HepG2 (cell line): ENCODE measurements around the gene C2. TPM values are rescaled to one million over a fixed set of nuclear protein-coding genes. Genes with fewer than 3 reads are reported as not detected.

ENCODE experiments used
- CHD2 ChIP-seq: IDR thresholded peaks from 2 replicates; pipeline ENCODE4 v1.6.1; 2011; ENCODE audit warnings: low read depth, low read length, improper control_type of control experiment
- DMAP1 ChIP-seq: IDR thresholded peaks from 2 replicates; pipeline ENCODE4 v1.6.1; 2016
- GABPB1 ChIP-seq: IDR thresholded peaks from 2 replicates; pipeline ENCODE4 v1.6.1; 2016; ENCODE audit warnings: mild to moderate bottlenecking, missing genetic modification reagents, moderate library complexity, missing compliant biosample characterization
- GATAD2A ChIP-seq: IDR thresholded peaks from 2 replicates; pipeline ENCODE4 v1.6.1; 2016
- HIVEP1 ChIP-seq: sonication (generic); formaldehyde crosslinking; IDR thresholded peaks from 2 replicates; pipeline ENCODE4 v1.4.0; 2020; ENCODE audit warnings: mild to moderate bottlenecking, missing genetic modification reagents
- KDM3A ChIP-seq: IDR thresholded peaks from 2 replicates; pipeline ENCODE4 v1.6.1; 2018; ENCODE audit warnings: low read depth, missing compliant biosample characterization
- NFRKB ChIP-seq: fragments of 450-650 bp; IDR thresholded peaks from 2 replicates; pipeline ENCODE4 v1.6.1; 2017
- RELA ChIP-seq: sonication (generic); formaldehyde crosslinking; IDR thresholded peaks from 2 replicates; pipeline ENCODE4 v1.4.0; 2020; ENCODE audit warnings: missing genetic modification reagents
- ZFP36 ChIP-seq: fragments of 150-350 bp; IDR thresholded peaks from 2 replicates; pipeline ENCODE4 v1.6.1; 2018; ENCODE audit warnings: borderline replicate concordance, low read length, low read depth; ENCODE audit not compliant: partially characterized antibody
- ZKSCAN1 ChIP-seq: fragments of 150-350 bp; IDR thresholded peaks from 2 replicates; pipeline ENCODE4 v1.6.1; 2014; ENCODE audit warnings: low read length
- ZNF180 ChIP-seq: sonication (generic); formaldehyde crosslinking; IDR thresholded peaks from 2 replicates; pipeline ENCODE4 v1.4.0; 2020; ENCODE audit warnings: low read depth, missing genetic modification reagents, borderline replicate concordance
- ZNF207 ChIP-seq: fragments of 450-650 bp; IDR thresholded peaks from 2 replicates; pipeline ENCODE4 v1.6.1; 2016; ENCODE audit warnings: antibody characterized with exemption, borderline replicate concordance
- ZNF563 ChIP-seq: sonication (generic); formaldehyde crosslinking; IDR thresholded peaks from 2 replicates; pipeline ENCODE4 v1.8.0; 2022; ENCODE audit warnings: mild to moderate bottlenecking, moderate library complexity, missing genetic modification reagents
- ZNF589 ChIP-seq: sonication (generic); formaldehyde crosslinking; conservative IDR thresholded peaks from 2 replicates; pipeline ENCODE4 v1.8.0; 2022; ENCODE audit warnings: mild to moderate bottlenecking, moderate library complexity, missing genetic modification reagents
- ZNF660 ChIP-seq: sonication (generic); formaldehyde crosslinking; IDR thresholded peaks from 2 replicates; pipeline ENCODE4 v1.5.1; 2020; ENCODE audit warnings: mild to moderate bottlenecking, low read depth, missing genetic modification reagents, borderline replicate concordance
- ZNF792 ChIP-seq: IDR thresholded peaks from 2 replicates; pipeline ENCODE4 v1.6.1; 2016
- ZSCAN12 ChIP-seq: sonication (generic); formaldehyde crosslinking; IDR thresholded peaks from 2 replicates; pipeline ENCODE4 v1.9.0; 2021; ENCODE audit warnings: mild to moderate bottlenecking, missing genetic modification reagents
- polyA plus RNA-seq, 8 experiments: library from polyadenylated mRNA; depleted of rRNA in 3 of 8; stranded (reverse) in 7 of 8; unstranded in 1 of 8; fragments of >200 nt; fragmentation: Illumina TruSeq in 4 of 8; extraction: Trizol in 4 of 8; gene quantifications; 2 replicates each; pipeline versions ENCODE4 v1.2.1 to v1.2.3, GENCODE V29; 2011 to 2016; ENCODE audit warnings: low read depth in 4 of 8, missing spikeins in 1 of 8, mixed read lengths in 1 of 8; ENCODE audit not compliant: insufficient read depth in 1 of 8
- total RNA-seq, 5 experiments: library from RNA; depleted of rRNA; stranded (reverse); fragments of >200 nt; fragmentation: Illumina TruSeq; extraction: Trizol; gene quantifications; 2 replicates each; pipeline ENCODE4 v1.2.3, GENCODE V29; 2016; ENCODE audit warnings: low read depth in 1 of 5
- TF ChIP-seq, protein P1 (sequence below): IDR thresholded peaks from 2 replicates; pipeline ENCODE4 v1.6.1; 2016; ENCODE audit warnings: missing compliant biosample characterization, missing genetic modification reagents, borderline replicate concordance
- TF ChIP-seq, protein P2 (sequence below): sonication (generic); formaldehyde crosslinking; IDR thresholded peaks from 2 replicates; pipeline ENCODE4 v1.9.0; 2021; ENCODE audit warnings: missing genetic modification reagents, borderline replicate concordance
- TF ChIP-seq, protein P3 (sequence below): sonication (generic); formaldehyde crosslinking; IDR thresholded peaks from 2 replicates; pipeline ENCODE4 v1.4.0; 2020; ENCODE audit warnings: mild to moderate bottlenecking, missing genetic modification reagents, borderline replicate concordance
- TF ChIP-seq, protein P4 (sequence below): sonication (generic); formaldehyde crosslinking; IDR thresholded peaks from 2 replicates; pipeline ENCODE4 v1.5.0; 2020; ENCODE audit warnings: missing genetic modification reagents
- TF ChIP-seq, protein P5 (sequence below): sonication (generic); formaldehyde crosslinking; IDR thresholded peaks from 2 replicates; pipeline ENCODE4 v1.4.0; 2020; ENCODE audit warnings: missing genetic modification reagents, mild to moderate bottlenecking, borderline replicate concordance

The C2 gene
- total and polyA plus RNA-seq, 2 of the 13 experiments (the other 11 are each of a cell fraction or from before 2014, with no cell fraction given): 165 to 307 TPM

DNA sequence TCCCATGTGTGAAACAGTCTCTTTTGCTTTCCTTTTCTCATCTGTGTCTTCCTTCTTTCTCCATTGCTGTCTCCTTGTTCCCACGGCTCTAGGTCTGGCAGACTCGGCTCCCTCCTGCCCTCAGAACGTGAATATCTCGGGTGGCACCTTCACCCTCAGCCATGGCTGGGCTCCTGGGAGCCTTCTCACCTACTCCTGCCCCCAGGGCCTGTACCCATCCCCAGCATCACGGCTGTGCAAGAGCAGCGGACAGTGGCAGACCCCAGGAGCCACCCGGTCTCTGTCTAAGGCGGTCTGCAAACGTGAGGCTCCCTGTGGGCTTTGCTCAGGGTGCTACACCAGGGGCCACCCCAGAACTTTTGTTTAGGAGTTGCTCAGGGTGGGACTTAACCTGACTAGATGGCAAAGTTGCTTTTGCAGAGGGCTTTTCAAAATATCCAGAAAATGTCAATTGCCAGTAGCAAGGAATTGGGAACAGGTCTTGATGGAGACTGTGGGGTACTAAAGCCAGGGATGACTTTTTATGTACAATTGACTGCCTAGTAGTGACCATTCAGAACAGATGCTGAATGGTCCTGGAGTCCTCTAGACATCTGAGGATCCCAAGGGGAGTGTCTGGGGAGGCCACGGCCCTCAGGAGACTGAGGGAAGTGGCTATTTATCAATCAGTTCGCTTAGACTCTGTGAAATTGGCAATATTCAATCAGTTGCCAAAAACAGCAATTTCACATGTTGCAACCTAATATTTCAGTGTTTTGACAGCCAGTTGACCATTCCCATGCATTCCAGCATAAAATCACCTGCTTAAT lies 550 bp downstream of the C2 start (continued):
- TF ChIP-seq, protein P1, sequence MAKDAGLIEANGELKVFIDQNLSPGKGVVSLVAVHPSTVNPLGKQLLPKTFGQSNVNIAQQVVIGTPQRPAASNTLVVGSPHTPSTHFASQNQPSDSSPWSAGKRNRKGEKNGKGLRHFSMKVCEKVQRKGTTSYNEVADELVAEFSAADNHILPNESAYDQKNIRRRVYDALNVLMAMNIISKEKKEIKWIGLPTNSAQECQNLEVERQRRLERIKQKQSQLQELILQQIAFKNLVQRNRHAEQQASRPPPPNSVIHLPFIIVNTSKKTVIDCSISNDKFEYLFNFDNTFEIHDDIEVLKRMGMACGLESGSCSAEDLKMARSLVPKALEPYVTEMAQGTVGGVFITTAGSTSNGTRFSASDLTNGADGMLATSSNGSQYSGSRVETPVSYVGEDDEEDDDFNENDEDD (CRISPR knock-in tag): no peak
- TF ChIP-seq ZSCAN12 (0 out of 2 replicates have a peak, but pooled peaks have one; percentile 72), ZNF589 (no peak), NFRKB (no peak), GATAD2A (CRISPR knock-in tag) (no peak), HIVEP1 (no peak; the same call in 1 of the 2 replicates), KDM3A (CRISPR knock-in tag) (no peak), CHD2 (no peak), ZNF660 (no peak), ZFP36 (no peak), ZNF792 (CRISPR knock-in tag) (no peak), ZNF207 (no peak), GABPB1 (CRISPR knock-in tag) (peak; percentile 2; the same call in 1 of the 2 replicates), ZNF563 (no peak), ZNF180 (CRISPR knock-in tag) (no peak), DMAP1 (no peak), ZKSCAN1 (no peak), RELA (no peak)
- TF ChIP-seq, protein P2, sequence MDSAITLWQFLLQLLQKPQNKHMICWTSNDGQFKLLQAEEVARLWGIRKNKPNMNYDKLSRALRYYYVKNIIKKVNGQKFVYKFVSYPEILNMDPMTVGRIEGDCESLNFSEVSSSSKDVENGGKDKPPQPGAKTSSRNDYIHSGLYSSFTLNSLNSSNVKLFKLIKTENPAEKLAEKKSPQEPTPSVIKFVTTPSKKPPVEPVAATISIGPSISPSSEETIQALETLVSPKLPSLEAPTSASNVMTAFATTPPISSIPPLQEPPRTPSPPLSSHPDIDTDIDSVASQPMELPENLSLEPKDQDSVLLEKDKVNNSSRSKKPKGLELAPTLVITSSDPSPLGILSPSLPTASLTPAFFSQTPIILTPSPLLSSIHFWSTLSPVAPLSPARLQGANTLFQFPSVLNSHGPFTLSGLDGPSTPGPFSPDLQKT (CRISPR knock-in tag): no peak
- TF ChIP-seq, protein P3, sequence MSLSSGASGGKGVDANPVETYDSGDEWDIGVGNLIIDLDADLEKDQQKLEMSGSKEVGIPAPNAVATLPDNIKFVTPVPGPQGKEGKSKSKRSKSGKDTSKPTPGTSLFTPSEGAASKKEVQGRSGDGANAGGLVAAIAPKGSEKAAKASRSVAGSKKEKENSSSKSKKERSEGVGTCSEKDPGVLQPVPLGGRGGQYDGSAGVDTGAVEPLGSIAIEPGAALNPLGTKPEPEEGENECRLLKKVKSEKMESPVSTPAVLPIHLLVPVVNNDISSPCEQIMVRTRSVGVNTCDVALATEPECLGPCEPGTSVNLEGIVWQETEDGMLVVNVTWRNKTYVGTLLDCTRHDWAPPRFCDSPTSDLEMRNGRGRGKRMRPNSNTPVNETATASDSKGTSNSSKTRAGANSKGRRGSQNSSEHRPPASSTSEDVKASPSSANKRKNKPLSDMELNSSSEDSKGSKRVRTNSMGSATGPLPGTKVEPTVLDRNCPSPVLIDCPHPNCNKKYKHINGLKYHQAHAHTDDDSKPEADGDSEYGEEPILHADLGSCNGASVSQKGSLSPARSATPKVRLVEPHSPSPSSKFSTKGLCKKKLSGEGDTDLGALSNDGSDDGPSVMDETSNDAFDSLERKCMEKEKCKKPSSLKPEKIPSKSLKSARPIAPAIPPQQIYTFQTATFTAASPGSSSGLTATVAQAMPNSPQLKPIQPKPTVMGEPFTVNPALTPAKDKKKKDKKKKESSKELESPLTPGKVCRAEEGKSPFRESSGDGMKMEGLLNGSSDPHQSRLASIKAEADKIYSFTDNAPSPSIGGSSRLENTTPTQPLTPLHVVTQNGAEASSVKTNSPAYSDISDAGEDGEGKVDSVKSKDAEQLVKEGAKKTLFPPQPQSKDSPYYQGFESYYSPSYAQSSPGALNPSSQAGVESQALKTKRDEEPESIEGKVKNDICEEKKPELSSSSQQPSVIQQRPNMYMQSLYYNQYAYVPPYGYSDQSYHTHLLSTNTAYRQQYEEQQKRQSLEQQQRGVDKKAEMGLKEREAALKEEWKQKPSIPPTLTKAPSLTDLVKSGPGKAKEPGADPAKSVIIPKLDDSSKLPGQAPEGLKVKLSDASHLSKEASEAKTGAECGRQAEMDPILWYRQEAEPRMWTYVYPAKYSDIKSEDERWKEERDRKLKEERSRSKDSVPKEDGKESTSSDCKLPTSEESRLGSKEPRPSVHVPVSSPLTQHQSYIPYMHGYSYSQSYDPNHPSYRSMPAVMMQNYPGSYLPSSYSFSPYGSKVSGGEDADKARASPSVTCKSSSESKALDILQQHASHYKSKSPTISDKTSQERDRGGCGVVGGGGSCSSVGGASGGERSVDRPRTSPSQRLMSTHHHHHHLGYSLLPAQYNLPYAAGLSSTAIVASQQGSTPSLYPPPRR (CRISPR knock-in tag): 0 out of 2 replicates have a peak, but pooled peaks have one; percentile 20
- TF ChIP-seq, protein P4, sequence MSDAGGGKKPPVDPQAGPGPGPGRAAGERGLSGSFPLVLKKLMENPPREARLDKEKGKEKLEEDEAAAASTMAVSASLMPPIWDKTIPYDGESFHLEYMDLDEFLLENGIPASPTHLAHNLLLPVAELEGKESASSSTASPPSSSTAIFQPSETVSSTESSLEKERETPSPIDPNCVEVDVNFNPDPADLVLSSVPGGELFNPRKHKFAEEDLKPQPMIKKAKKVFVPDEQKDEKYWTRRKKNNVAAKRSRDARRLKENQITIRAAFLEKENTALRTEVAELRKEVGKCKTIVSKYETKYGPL (CRISPR knock-in tag): no peak
- TF ChIP-seq, protein P5, sequence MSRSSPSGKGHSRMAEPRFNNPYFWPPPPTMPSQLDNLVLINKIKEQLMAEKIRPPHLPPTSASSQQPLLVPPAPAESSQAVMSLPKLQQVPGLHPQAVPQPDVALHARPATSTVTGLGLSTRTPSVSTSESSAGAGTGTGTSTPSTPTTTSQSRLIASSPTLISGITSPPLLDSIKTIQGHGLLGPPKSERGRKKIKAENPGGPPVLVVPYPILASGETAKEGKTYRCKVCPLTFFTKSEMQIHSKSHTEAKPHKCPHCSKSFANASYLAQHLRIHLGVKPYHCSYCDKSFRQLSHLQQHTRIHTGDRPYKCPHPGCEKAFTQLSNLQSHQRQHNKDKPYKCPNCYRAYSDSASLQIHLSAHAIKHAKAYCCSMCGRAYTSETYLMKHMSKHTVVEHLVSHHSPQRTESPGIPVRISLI: no peak
